ENCODE measurements around the gene PLCB2.

DNA sequence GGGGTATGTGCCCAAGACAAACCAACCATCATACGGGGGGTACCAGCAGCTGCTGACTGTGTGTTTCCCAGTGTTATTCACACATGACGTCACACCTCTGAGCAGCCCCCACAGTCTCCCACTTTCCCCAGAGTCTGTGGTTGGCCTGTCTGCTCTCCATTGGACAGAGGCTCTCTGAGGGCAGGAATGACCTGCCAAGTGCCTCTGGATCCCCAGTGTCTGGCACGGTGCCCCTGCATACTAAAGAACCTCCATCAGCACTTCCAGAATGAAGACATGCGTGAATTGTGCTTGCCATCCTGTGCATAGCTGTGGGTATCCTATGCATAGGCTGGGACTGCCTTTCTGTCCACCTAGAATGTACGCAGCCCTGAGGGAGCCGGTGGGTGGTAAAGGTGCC is 36.5 kb upstream of the PLCB2 start:
- no peak for TF ChIP-seq POLR2A (IDR thresholded peaks at IDR 0.05; ENCODE audit: extremely low read depth, insufficient read length)
- TF ChIP-seq, protein P1, sequence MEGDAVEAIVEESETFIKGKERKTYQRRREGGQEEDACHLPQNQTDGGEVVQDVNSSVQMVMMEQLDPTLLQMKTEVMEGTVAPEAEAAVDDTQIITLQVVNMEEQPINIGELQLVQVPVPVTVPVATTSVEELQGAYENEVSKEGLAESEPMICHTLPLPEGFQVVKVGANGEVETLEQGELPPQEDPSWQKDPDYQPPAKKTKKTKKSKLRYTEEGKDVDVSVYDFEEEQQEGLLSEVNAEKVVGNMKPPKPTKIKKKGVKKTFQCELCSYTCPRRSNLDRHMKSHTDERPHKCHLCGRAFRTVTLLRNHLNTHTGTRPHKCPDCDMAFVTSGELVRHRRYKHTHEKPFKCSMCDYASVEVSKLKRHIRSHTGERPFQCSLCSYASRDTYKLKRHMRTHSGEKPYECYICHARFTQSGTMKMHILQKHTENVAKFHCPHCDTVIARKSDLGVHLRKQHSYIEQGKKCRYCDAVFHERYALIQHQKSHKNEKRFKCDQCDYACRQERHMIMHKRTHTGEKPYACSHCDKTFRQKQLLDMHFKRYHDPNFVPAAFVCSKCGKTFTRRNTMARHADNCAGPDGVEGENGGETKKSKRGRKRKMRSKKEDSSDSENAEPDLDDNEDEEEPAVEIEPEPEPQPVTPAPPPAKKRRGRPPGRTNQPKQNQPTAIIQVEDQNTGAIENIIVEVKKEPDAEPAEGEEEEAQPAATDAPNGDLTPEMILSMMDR (IDR thresholded peaks at IDR 0.05; ENCODE audit: low read depth, low read length), result no peak
